SK-N-SH (cell line): ENCODE data around the gene NNT. TPM values are rescaled to one million over a fixed set of nuclear protein-coding genes. Genes with fewer than 3 reads are reported as not detected.

ENCODE experiments used
- CTCF ChIA-PET: fragments of 300-600, 350-600 bp; formaldehyde crosslinking; extraction: SDS; loops from one replicate; lab custom pipeline; 2021; lab: Yijun Ruan, JAX
- POLR2A ChIA-PET: fragments of 350-600 bp; sonication (Branson Sonifier 250); formaldehyde crosslinking; extraction: SDS; loops from one replicate; lab custom pipeline; 2020; ENCODE audit warnings: antibody characterized with exemption, inconsistent platforms; lab: Yijun Ruan, JAX
- DNase-seq: peaks from one replicate; pipeline ENCODE4 v3.0.0; 2012
- H2AFZ ChIP-seq: fragments of 200-600 bp; sonication (generic); 2 replicates; pipeline ENCODE4 v1.8.1; 2016; ENCODE audit warnings: antibody characterized with exemption, mild to moderate bottlenecking, low read depth
- H3F3A ChIP-seq: fragments of 200-600 bp; sonication (generic); replicated peaks from 2 replicates; pipeline ENCODE3; 2016; ENCODE audit warnings: antibody characterized with exemption, mild to moderate bottlenecking; ENCODE audit not compliant: insufficient read depth
- H3K27ac ChIP-seq, 2 experiments: fragments of 200-500 bp in 1 of 2; fragments of 200-600 bp in 1 of 2; sonication (Bioruptor generic) in 1 of 2; sonication (generic), shearing (Covaris generic) in 1 of 2; 2 replicates each; pipeline versions ENCODE4 v1.5.1 to v1.6.1; 2014 to 2016; ENCODE audit warnings: low read depth in 2 of 2, inconsistent platforms in 1 of 2, low read length in 1 of 2, mild to moderate bottlenecking in 1 of 2, mixed read lengths in 1 of 2
- H3K27me3 ChIP-seq: fragments of 200-600 bp; sonication (generic), shearing (Covaris generic); 2 replicates; pipeline ENCODE4 v1.6.1; 2016; ENCODE audit warnings: mixed run types; ENCODE audit not compliant: insufficient read depth
- H3K36me3 ChIP-seq, 2 experiments: fragments of 200-500 bp in 1 of 2; fragments of 200-600 bp in 1 of 2; sonication (Bioruptor generic) in 1 of 2; sonication (generic) in 1 of 2; replicated peaks in 1 of 2; 2 replicates each; pipeline versions ENCODE3 to v1.5.1; 2014 to 2016; ENCODE audit warnings: low read length in 1 of 2, mild to moderate bottlenecking in 1 of 2; ENCODE audit not compliant: insufficient read depth in 2 of 2, control insufficient read depth in 1 of 2
- H3K4me1 ChIP-seq, 2 experiments: fragments of 200-500 bp in 1 of 2; fragments of 200-600 bp in 1 of 2; sonication (Bioruptor generic) in 1 of 2; sonication (generic), shearing (Covaris generic) in 1 of 2; 2 replicates each; pipeline versions ENCODE4 v1.5.1 to v1.6.1; 2014 to 2016; ENCODE audit warnings: low read depth in 1 of 2, low read length in 1 of 2, mixed run types in 1 of 2; ENCODE audit not compliant: insufficient read depth in 2 of 2, control insufficient read depth in 1 of 2
- H3K4me2 ChIP-seq: fragments of 200-600 bp; sonication (generic), shearing (Covaris generic); 2 replicates; pipeline ENCODE4 v1.6.1; 2017; ENCODE audit warnings: mixed run types
- H3K4me3 ChIP-seq, 2 experiments: fragments of 200-500 bp in 1 of 2; fragments of 200-600 bp in 1 of 2; sonication (Bioruptor generic) in 1 of 2; sonication (generic), shearing (Covaris generic) in 1 of 2; 2 replicates each; pipeline versions ENCODE4 v1.5.1 to v1.8.1; 2014 to 2016; ENCODE audit warnings: low read depth in 2 of 2, inconsistent platforms in 1 of 2, low read length in 1 of 2, mild to moderate bottlenecking in 1 of 2, mixed read lengths in 1 of 2, moderate library complexity in 1 of 2
- H3K79me2 ChIP-seq: fragments of 200-600 bp; sonication (generic); 2 replicates; pipeline ENCODE4 v1.8.1; 2017; ENCODE audit warnings: mild to moderate bottlenecking; ENCODE audit not compliant: insufficient read depth
- H3K9ac ChIP-seq: fragments of 200-600 bp; sonication (generic); 2 replicates; pipeline ENCODE4 v1.6.1; 2017; ENCODE audit warnings: mixed run types
- H3K9me2 ChIP-seq: fragments of 200-600 bp; sonication (generic); 2 replicates; pipeline ENCODE4 v1.6.1; 2017; ENCODE audit warnings: mixed run types
- H3K9me3 ChIP-seq: fragments of 200-600 bp; sonication (generic); 2 replicates; pipeline ENCODE4 v1.6.1; 2017; ENCODE audit warnings: mixed run types, mild to moderate bottlenecking, moderate library complexity
- H4K20me1 ChIP-seq: fragments of 200-600 bp; sonication (generic); 2 replicates; pipeline ENCODE4 v1.6.1; 2017; ENCODE audit warnings: mild to moderate bottlenecking, mixed run types; ENCODE audit not compliant: insufficient read depth
- CTCF ChIP-seq: fragments of 200-600 bp; sonication (generic); IDR thresholded peaks from 2 replicates; pipeline ENCODE4 v1.6.1; 2017; ENCODE audit warnings: antibody characterized with exemption, mild to moderate bottlenecking, moderate library complexity
- EZH2phosphoT487 ChIP-seq: fragments of 200-600 bp; sonication (generic); IDR thresholded peaks from 2 replicates; pipeline ENCODE4 v1.6.1; 2017; ENCODE audit warnings: low read depth, mixed run types, mild to moderate bottlenecking, antibody characterized with exemption, moderate library complexity, borderline replicate concordance
- FOXM1 ChIP-seq: IDR thresholded peaks from 2 replicates; pipeline ENCODE4 v1.4.0; 2012; ENCODE audit warnings: low read depth, mild to moderate bottlenecking
- GABPA ChIP-seq: IDR thresholded peaks from 2 replicates; pipeline ENCODE4 v1.4.0; 2012; ENCODE audit warnings: low read depth, mild to moderate bottlenecking
- MXI1 ChIP-seq: IDR thresholded peaks from 2 replicates; pipeline ENCODE4 v1.6.1; 2012; ENCODE audit warnings: mild to moderate bottlenecking, low read depth, low read length, improper control_type of control experiment
- NRF1 ChIP-seq: IDR thresholded peaks from 2 replicates; pipeline ENCODE4 v1.6.1; 2012; ENCODE audit warnings: low read depth, mild to moderate bottlenecking, low read length
- PBX3 ChIP-seq: IDR thresholded peaks from 2 replicates; pipeline ENCODE4; 2012
- POLR2AphosphoS5 ChIP-seq: IDR thresholded peaks from 2 replicates; pipeline ENCODE4 v1.6.1; 2012; ENCODE audit warnings: low read depth, low read length
- RCOR1 ChIP-seq: fragments of 150-350 bp; IDR thresholded peaks from 2 replicates; pipeline ENCODE4 v1.6.1; 2017; ENCODE audit warnings: antibody characterized with exemption, low read length
- REST ChIP-seq: IDR thresholded peaks from 2 replicates; pipeline ENCODE4 v1.6.1; 2012; ENCODE audit warnings: mild to moderate bottlenecking, low read depth, low read length, moderate library complexity
- SMC3 ChIP-seq: IDR thresholded peaks from 2 replicates; pipeline ENCODE4 v1.6.1; 2012; ENCODE audit warnings: low read depth, low read length, improper control_type of control experiment
- TAF1 ChIP-seq: IDR thresholded peaks from 2 replicates; pipeline ENCODE4 v1.6.1; 2012; ENCODE audit warnings: low read depth, mild to moderate bottlenecking, low read length, moderate library complexity, borderline replicate concordance
- TCF12 ChIP-seq: IDR thresholded peaks from 2 replicates; pipeline ENCODE4 v1.4.0; 2012
- TEAD4 ChIP-seq: IDR thresholded peaks from 2 replicates; pipeline ENCODE4 v1.4.0; 2012; ENCODE audit warnings: mild to moderate bottlenecking, borderline replicate concordance; ENCODE audit not compliant: insufficient read depth
- USF2 ChIP-seq: fragments of 150-350 bp; IDR thresholded peaks from 2 replicates; pipeline ENCODE4 v1.6.1; 2017; ENCODE audit warnings: antibody characterized with exemption, low read length, low read depth, borderline replicate concordance
- WGBS: methylation state at CpG from one replicate; pipeline ENCODE4 v1.1.6; 2017; ENCODE audit warnings: low lambda C conversion rate; 5-methylcytosine and 5-hydroxymethylcytosine counted together
- polyA plus RNA-seq, 3 experiments: library from polyadenylated mRNA; depleted of rRNA; stranded (reverse); fragments of >200 nt; gene quantifications; 2 replicates each; pipeline ENCODE4 v1.2.3, GENCODE V29; 2012

Gene NNT
- polyA plus RNA-seq, 1 of the 3 experiments (the other 2 are of a cell fraction): 21.9 TPM

DNA sequence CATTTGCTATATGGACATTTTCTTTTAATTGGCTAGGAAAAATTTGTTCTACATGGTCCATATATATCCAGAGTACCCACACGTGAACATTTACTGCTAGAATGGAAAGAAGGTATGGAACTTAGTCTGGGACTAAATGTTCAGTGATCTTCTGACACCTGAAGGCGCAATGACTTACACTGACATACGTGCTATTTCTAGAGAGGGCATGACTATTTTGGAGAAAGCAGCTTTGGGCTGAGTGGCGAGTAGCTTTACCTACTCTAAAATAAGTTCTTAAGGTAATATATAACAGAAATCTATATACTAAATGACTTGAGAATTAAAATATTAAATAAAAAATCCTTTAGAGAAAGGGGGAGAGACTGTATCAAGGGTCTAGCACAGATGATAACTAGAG, 10.4 kb downstream of the NNT start:
- Histone ChIP-seq H3K4me1 (no peaks in the 10 kb centered on the region), H3K4me2 (no peak overlapping the region), H3F3A (peaks cover 3% of the 10 kb centered on the region), H3K36me3 (peaks cover 55 to 86% of the 10 kb centered on the region in 2 experiments), H3K27ac (no peak overlapping the region), H3K4me3 (no peak overlapping the region), H4K20me1 (no peaks in the 10 kb centered on the region), H3K79me2 (no peaks in the 10 kb centered on the region), H3K9me2 (no peaks in the 10 kb centered on the region), H2AFZ (no peak overlapping the region), H3K9me3 (no peaks in the 10 kb centered on the region), H3K9ac (no peak overlapping the region), H3K27me3 (no peaks in the 10 kb centered on the region)
- TF ChIP-seq MXI1 (no peak), NRF1 (no peak), EZH2phosphoT487 (no peak), TEAD4 (no peak), POLR2AphosphoS5 (no peak), PBX3 (no peak), CTCF (no peak), TCF12 (no peak), TAF1 (no peak), USF2 (no peak), GABPA (no peak), SMC3 (no peak), REST (no peak), FOXM1 (no peak), RCOR1 (no peak)
- ChIA-PET CTCF (interaction anchor here (3.6 kb wide), 1 partner anchor 18 kb away, joined by 15 read pairs; no protein-coding TSS in a partner anchor), POLR2A (no interaction called here)
- no peak for DNase-seq
- 99% methylated on average over 4 of the region's 4 CpGs for WGBS
